Measurements from ENCODE around the gene LARGE1. TPM values are rescaled to one million over a fixed set of nuclear protein-coding genes. Genes with fewer than 3 reads are reported as not detected.

Gene LARGE1
- total and polyA plus RNA-seq, 2 of the 8 experiments (the other 6 are each of a cell fraction or from before 2014, with no cell fraction given), result 43.7 to 83.0 TPM

DNA sequence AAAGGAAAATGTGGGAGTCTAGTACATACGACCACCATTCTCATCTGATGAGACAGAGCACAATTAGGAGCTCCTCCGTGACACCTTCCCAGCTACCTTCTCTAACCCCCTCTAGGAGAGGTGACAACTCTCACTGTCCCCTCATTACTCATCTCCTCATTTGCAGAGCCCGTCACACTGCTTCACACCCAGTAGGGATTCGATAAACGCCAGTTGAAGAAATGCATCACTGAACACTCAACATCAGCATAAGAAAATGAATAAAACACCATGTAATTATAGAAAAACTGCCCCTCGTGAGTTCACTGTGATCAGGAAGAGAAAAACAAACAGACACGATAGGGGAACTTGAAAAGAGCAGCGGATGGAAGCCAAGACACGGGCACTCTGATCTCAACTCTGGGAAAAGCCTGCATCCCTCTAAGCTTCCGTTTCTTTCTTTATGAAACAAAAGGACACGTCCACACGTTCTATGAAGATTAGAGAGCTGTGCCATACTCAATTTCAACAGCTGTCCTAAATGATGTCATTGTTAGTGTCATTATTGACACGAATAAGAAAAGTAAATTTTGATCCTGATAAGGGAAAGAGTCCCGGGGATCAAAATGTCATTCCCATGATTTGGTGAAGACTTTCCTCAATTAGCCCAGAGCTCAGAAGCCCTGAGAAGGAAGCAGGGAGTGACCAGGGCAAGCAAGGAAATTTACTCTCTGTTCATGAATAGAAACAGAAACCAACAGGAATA is 356.9 kb downstream of the LARGE1 start:
- H3K4ac ChIP-seq (replicated peaks; ENCODE audit: insufficient read length, low read depth, low read length), result no peak overlapping the region
- 91% methylated on average over 14 of the region's 14 CpGs; no CpG with 5 or more reads in 1 of the 2 experiments for WGBS, 2 experiments (ENCODE audit: extremely low coverage in 1 of 2, insufficient coverage in 1 of 2, insufficient read length in 1 of 2, insufficient replicate concordance in 2 of 2, low coverage in 1 of 2, low lambda C conversion rate in 2 of 2, missing lambda C conversion rate in 1 of 2)
- CTCF ChIA-PET (ENCODE audit: partially characterized antibody), result interaction anchor here (0.8 to 3.4 kb wide), 6 partner anchors 8 to 44 kb away, joined by 3 to 12 read pairs (median 3); no protein-coding TSS in a partner anchor
- H3K4me2 ChIP-seq (ENCODE audit: insufficient read depth in 1 of 2, low read depth in 2 of 2, low read length in 2 of 2), result no peak overlapping the region
- H2BK120ac ChIP-seq (replicated peaks; ENCODE audit: low read depth, low read length), result no peak overlapping the region
- no peaks in the 10 kb centered on the region for H3K23me2 ChIP-seq (ENCODE audit: low read depth, low read length)
- no peak overlapping the region for H3K18ac ChIP-seq (ENCODE audit: extremely low read depth, low read length)
- FAIRE-seq, result no peak
- no peak overlapping the region for H2BK20ac ChIP-seq (ENCODE audit: low read length)
- no peak for DNase-seq (ENCODE audit: low read depth in 1 of 2, low spot score in 2 of 2)
- peaks cover 0 to 11% of the 10 kb centered on the region in 2 experiments; a peak in 1 of 4 replicates for H3K79me2 ChIP-seq (ENCODE audit: control insufficient read depth in 1 of 2, insufficient read depth in 2 of 2, low read length in 2 of 2)
- no peak overlapping the region for H2BK15ac ChIP-seq (ENCODE audit: low read length)
- H2AFZ ChIP-seq (ENCODE audit: low read length), result no peak overlapping the region
- no peaks in the 10 kb centered on the region for H3K27me3 ChIP-seq (replicated peaks in 1 of 4; ENCODE audit: control insufficient read depth in 3 of 4, extremely low read depth in 1 of 4, insufficient read depth in 3 of 4, low read length in 3 of 4)
- H4K8ac ChIP-seq (ENCODE audit: extremely low read depth, insufficient read depth, low read length), result no peak overlapping the region
- H2BK12ac ChIP-seq (ENCODE audit: low read depth, low read length), result no peak overlapping the region
- no peak overlapping the region for H4K91ac ChIP-seq (replicated peaks; ENCODE audit: insufficient read length, low read length)
- H4K20me1 ChIP-seq (replicated peaks in 1 of 2; ENCODE audit: control insufficient read depth in 1 of 2, insufficient read depth in 2 of 2, low read length in 2 of 2), result peaks cover 1 to 5% of the 10 kb centered on the region in 2 experiments
- no peak overlapping the region for H4K5ac ChIP-seq (ENCODE audit: insufficient read length, low read depth, low read length)
- H3K14ac ChIP-seq (ENCODE audit: insufficient read length), result no peak overlapping the region
- H3K9ac ChIP-seq (replicated peaks in 1 of 4; ENCODE audit: extremely low read depth in 1 of 4, low read depth in 3 of 4, low read length in 3 of 4), result no peak overlapping the region
- POLR2A ChIA-PET (ENCODE audit: partially characterized antibody), result interaction anchor here (1.6 kb wide), 1 partner anchor 9 kb away, joined by 6 read pairs; no protein-coding TSS in a partner anchor
- H3K36me3 ChIP-seq (ENCODE audit: control insufficient read depth in 2 of 4, insufficient read depth in 4 of 4, low read length in 3 of 4), result no peaks in the 10 kb centered on the region; a peak in 1 of 8 replicates
- H3K56ac ChIP-seq (replicated peaks; ENCODE audit: insufficient read length, low read depth, low read length), result no peak overlapping the region
- no peak overlapping the region for H2AK5ac ChIP-seq (ENCODE audit: low read depth, low read length)
- no peaks in the 10 kb centered on the region for H3K9me3 ChIP-seq (ENCODE audit: insufficient read depth in 2 of 2, low read depth in 1 of 2, low read length in 1 of 2)
- no peak overlapping the region for H3K27ac ChIP-seq (ENCODE audit: low read depth, low read length)
- no peak overlapping the region for H3K23ac ChIP-seq (ENCODE audit: insufficient read length)
- peaks cover 2% of the 10 kb centered on the region; the same call in 1 of the 2 replicates for H3K79me1 ChIP-seq (ENCODE audit: low read depth, low read length)
- no peak overlapping the region for H2BK5ac ChIP-seq (ENCODE audit: low read depth, low read length)
- H3K4me1 ChIP-seq (replicated peaks in 1 of 4; ENCODE audit: control insufficient read depth in 3 of 4, insufficient read depth in 4 of 4, low read length in 3 of 4), result peaks cover 0 to 4% (median 1%) of the 10 kb centered on the region in 4 experiments; a peak in 3 of 7 replicates
- H3K4me3 ChIP-seq (ENCODE audit: extremely low read depth in 1 of 4, insufficient read depth in 2 of 4, low read depth in 3 of 4, low read length in 4 of 4), result no peak overlapping the region
- no peak for TF ChIP-seq TCF12 (IDR thresholded peaks at IDR 0.05; ENCODE audit: low read depth, low read length)
